Activated CD4-positive, alpha-beta T cell treated with anti-CD3 and anti-CD28 coated beads, Interleukin-2, Interleukin-4, amounts not matched to agents 100 ng/mL and 50 ng/mL, durations not matched to agents 16 hours and 8 hours (primary cell): ENCODE measurements around the gene USE1.
A peak's percentile ranks its signal among the peaks of the same experiment; 100 is the strongest.
"Not testable (repeated sequence)": the region's sequence is repeated elsewhere in the genome, so short reads cannot be mapped to it uniquely, and the experiment has no call there.

ENCODE experiments used
- DNase-seq: peaks from one replicate; pipeline ENCODE4 v3.0.0-alpha.2; 2020; ENCODE audit warnings: low spot score

Gene USE1

GRCh38 chr19:17215127-17215971 is at the start of gene USE1:
USE1 (plus strand) TSS chr19:17215357; CDS start chr19:17215406, 49 bp downstream.
- peak; percentile 89 for DNase-seq

GRCh38 chr19:17165715-17166114 is 49.4 kb upstream of the USE1 start:
- DNase-seq, result no peak

- DNase-seq, result peak; percentile 17
These were observed 44.4 kb upstream of the USE1 start for GRCh38 chr19:17170538-17171297.

GRCh38 chr19:17171874-17172273 is 43.3 kb upstream of the USE1 start:
- DNase-seq, result no peak

- no peak for DNase-seq
These were observed 42.4 kb upstream of the USE1 start for GRCh38 chr19:17172624-17173345.

GRCh38 chr19:17178291-17178690 is 36.9 kb upstream of the USE1 start:
- DNase-seq, result no peak

GRCh38 chr19:17180997-17181702 is 34.0 kb upstream of the USE1 start:
- DNase-seq, result no peak

GRCh38 chr19:17183271-17183761 is 31.8 kb upstream of the USE1 start:
- peak; percentile 15 for DNase-seq

GRCh38 chr19:17183858-17184321 is 31.3 kb upstream of the USE1 start:
- peak; percentile 14 for DNase-seq

- peak; percentile 60 for DNase-seq
These were observed 30.8 kb upstream of the USE1 start for GRCh38 chr19:17184371-17184841.

GRCh38 chr19:17185590-17185989 is 29.6 kb upstream of the USE1 start:
- no peak for DNase-seq

GRCh38 chr19:17191736-17192135 is 23.4 kb upstream of the USE1 start:
- not testable (repeated sequence) for DNase-seq

- no peak for DNase-seq
These were observed 22.4 kb upstream of the USE1 start for GRCh38 chr19:17192751-17193150.

- DNase-seq, result no peak
These were observed 20.5 kb upstream of the USE1 start for GRCh38 chr19:17194608-17195007.

- DNase-seq, result no peak
These were observed 20.1 kb upstream of the USE1 start for GRCh38 chr19:17195106-17195505.

GRCh38 chr19:17196610-17197009 is 18.5 kb upstream of the USE1 start:
- DNase-seq, result no peak

GRCh38 chr19:17197666-17198065 is 17.5 kb upstream of the USE1 start:
- no peak for DNase-seq

GRCh38 chr19:17200408-17201079 is 14.6 kb upstream of the USE1 start:
- DNase-seq, result no peak

GRCh38 chr19:17202249-17202648 is 12.9 kb upstream of the USE1 start:
- no peak for DNase-seq

- DNase-seq, result no peak
These were observed 12.4 kb upstream of the USE1 start for GRCh38 chr19:17202713-17203112.
